ENCODE data around the gene RAB27A.
"Not testable (repeated sequence)": the region's sequence is repeated elsewhere in the genome, so short reads cannot be mapped to it uniquely, and the experiment has no call there.

RAB27A gene

GRCh38 chr15:55289746-55290527 is at the start of gene RAB27A:
TSS of gene RAB27A (minus strand) at chr15:55289813. CDS start at chr15:55234934, 54,879 bp downstream.
- DNase-seq (ENCODE audit: low read depth in 3 of 3), result peak; percentile 64 to 81 (median 66)

GRCh38 chr15:55337160-55337559 is 47.5 kb upstream of the RAB27A start:
- no peak for DNase-seq (ENCODE audit: low read depth in 3 of 3)

- DNase-seq (ENCODE audit: low read depth in 3 of 3), result no peak
Measured at GRCh38 chr15:55334997-55335396, 45.4 kb upstream of the RAB27A start.

GRCh38 chr15:55334371-55334770 is 44.8 kb upstream of the RAB27A start:
- no peak for DNase-seq (ENCODE audit: low read depth in 3 of 3)

DNA sequence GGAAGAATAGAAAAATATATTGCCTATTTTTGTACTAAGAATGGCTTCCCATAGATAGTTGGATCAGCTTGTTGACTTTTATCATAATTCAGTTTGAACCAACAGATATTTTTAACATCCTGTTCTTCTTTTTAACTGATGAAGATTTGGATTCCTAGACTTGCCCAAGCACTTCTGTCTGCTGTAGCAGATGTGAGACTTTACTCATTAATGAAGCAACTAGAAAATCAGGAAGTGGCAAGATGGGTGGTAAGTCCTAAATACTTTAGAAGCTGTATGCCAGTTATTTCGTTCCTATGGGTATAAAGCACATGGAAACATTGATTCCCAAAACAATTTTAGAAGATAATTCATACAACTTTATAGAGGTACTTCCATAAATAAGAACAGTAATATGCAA is 37.8 kb upstream of the RAB27A start:
- DNase-seq (ENCODE audit: low read depth in 3 of 3), result no peak

- no peak for DNase-seq (ENCODE audit: low read depth in 3 of 3)
Measured at GRCh38 chr15:55322467-55322866, 32.9 kb upstream of the RAB27A start.

DNA sequence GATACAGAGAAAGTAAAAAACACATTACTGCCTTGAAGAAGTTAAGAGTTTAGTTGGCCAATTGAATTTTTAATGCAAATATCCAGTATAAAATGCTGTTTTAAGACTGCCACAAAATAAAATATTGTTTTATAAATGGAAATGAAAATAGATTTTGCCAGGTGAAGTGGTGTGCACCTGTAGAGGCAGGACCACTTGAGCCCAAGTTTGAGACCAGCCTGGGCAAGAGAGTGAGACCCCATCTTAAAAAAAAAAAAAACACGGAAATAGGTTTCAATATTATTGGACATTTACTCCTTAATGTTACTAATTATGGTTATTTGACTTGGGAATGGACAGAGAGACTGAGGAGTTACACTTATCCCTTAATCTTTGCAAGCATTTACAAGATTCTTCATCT is 31.4 kb upstream of the RAB27A start:
- DNase-seq (ENCODE audit: low read depth in 3 of 3), result no peak

- DNase-seq (ENCODE audit: low read depth in 3 of 3), result no peak
Measured at GRCh38 chr15:55320238-55320550, 30.6 kb upstream of the RAB27A start.

DNA sequence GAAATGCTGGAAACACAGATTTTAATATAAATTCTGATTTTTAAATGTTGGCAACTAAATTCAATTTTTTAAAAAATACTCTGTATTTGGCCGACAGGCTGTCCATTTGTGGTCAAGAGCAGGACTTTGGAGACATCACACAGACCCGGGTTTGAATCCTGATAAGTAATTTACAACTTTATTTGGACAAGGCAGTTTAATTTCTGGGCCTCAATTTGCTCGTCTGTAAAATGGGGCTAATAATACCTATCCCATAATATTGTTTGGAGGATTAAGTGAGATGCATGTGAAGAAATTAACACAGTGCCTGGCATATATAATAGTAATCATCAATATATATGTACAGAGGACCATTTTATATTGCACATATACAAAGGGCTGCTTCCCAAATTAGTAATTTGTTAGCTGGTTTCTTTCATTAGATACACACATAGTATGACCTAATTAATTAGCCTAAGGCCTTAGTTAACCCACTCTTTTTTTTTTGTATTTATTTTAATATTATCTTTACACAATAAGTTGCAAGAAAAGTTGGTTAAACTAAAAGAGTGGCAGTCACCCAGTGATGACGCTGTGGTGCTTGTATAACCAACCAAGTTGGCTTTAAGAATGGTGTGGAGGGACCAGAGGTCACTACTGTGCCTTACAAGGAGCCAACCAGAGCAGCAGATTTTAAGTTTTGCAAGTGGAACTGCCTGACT is 30.1 kb upstream of the RAB27A start:
- DNase-seq (ENCODE audit: low read depth in 3 of 3), result no peak

DNA sequence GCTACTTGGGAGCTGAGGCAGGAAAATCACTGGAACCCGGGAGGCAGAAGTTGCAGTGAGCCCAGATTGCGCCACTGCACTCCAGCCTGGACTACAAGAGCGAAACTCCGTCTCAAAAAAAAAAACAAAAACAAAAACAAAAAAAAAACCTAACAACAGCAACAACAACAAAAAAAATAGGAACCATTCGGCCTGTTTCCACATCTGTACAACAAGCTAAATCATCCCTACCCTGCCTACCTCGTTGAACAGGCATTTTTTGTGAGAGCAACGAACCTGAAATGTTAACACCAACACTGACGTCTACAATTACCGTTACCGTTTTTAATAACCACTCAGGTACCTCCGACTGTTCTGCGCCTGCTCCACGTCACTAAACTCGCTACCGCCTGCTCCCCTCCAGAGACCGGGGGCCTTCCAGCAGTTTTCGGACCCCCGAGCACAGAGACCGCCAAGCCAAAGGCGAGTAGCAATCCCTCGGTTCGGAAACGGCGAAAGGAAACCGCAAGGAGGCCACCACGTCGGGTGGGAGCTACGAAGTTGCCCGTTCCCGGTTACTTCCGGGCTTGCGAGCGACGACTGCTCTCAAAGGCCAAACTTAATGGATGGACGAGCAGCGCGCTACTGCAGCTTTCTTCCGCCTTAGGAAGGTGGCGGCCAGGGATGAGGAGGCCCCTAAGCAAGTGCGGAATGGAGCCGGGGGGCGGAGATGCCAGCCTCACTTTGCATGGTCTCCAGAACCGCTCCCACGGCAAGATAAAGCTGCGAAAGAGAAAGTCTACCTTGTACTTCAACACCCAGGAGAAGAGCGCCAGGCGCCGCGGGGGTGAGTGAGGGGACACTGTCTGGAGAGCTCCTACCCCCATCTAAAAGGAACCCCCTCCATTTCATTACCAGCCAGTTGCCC is 29.2 kb upstream of the RAB27A start, which contains the start of the genes PIGB and PIGBOS1:
Gene PIGB, plus strand, starts transcription at position 635 of the 907 bp plus-strand sequence. Its CDS starts 29 bp downstream, at position 664.
Gene PIGBOS1, minus strand, starts transcription at position 536 of the 907 bp plus-strand sequence. CDS start 1,331 bp downstream, outside the sequence.
- peak; percentile 49 to 73 (median 60) for DNase-seq (ENCODE audit: low read depth in 3 of 3)

DNA sequence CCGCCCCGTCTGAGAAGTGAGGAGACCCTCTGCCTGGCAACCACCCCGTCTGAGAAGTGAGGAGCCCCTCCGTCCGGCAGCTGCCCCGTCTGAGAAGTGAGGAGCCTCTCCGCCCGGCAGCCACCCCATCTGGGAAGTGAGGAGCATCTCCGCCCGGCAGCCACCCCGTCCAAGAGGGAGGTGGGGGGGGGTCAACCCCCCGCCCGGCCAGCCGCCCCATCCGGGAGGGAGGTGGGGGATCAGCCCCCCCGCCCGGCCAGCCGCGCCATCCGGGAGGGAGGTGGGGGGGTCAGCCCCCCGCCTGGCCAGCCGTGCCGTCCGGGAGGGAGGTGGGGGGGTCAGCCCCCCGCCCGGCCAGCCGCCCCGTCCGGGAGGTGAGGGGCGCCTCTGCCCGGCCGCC is 13.2 kb upstream of the RAB27A start:
- not testable (repeated sequence) for DNase-seq (ENCODE audit: low read depth in 3 of 3)

- DNase-seq (ENCODE audit: low read depth in 3 of 3), result no peak
Measured at GRCh38 chr15:55297315-55297714, 7.7 kb upstream of the RAB27A start.

DNA sequence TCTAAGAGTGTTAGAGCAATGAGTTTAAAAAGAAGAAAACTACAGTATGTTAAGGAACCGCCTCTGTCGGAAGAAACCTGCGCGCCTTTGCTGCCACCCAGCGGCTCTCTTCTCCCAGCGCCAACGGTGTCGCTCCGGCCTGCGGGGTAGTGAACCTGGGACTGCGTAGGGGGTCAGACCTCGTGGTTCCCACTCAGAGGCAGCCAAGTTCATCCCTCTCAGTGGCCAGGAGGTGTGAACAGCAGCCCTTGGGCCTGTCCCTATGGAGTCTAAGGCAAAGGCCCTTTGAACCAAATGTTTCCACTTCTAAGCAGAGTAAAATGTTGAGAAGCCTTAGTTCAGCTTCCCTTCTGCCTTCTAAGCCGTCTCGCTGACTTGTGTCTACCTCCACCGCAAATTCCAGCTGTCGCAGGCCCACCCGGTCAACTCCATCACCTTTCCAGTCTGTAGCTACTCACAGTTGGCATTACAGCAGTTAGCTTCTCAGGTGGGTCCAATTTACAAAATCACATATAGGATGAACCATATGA is 980 bp upstream of the RAB27A start:
- peak; percentile 74 to 81 (median 75) for DNase-seq (ENCODE audit: low read depth in 3 of 3)

- peak in 1 of 3 experiments; percentile 32 for DNase-seq (ENCODE audit: low read depth in 3 of 3)
Measured at GRCh38 chr15:55289011-55289745, 435 bp downstream of the RAB27A start.

- no peak for DNase-seq (ENCODE audit: low read depth in 3 of 3)
Measured at GRCh38 chr15:55288006-55288717, 1.5 kb downstream of the RAB27A start.

DNA sequence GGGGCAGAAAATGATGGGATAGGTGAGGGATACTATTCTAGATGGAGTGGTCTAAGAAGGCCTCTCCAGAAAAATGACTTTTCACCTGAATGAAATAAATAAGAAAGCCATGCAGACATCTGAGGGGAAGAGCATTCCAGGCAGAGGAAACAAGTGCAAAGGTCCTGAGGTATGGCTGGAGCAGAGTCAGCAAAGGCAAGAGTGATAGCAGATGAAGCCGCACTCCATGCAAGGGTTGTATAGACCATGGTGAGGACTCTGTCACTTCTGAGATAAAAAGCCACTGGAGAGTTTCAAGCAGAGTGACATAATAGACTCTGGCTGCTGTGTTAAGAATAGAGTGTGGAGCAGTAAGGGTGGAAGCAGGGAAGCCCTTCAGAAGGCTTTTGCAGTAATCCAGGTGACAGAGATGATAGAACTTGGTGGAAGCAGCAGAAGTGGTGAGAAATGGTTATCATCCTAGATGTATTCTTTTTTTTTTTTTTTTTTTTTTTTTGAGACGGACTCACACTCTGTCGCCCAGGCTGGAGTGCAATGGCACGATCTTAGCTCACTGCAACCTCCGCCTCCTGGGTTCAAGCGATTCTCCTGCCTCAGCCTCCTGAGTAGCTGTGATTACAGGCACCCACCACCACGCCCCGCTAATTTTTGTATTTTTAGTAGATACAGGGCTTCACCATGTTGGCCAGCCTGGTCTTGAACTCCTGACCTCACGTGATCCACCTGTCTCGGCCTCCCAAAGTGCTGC is 3.0 kb downstream of the RAB27A start:
- DNase-seq (ENCODE audit: low read depth in 3 of 3), result not testable (repeated sequence)

DNA sequence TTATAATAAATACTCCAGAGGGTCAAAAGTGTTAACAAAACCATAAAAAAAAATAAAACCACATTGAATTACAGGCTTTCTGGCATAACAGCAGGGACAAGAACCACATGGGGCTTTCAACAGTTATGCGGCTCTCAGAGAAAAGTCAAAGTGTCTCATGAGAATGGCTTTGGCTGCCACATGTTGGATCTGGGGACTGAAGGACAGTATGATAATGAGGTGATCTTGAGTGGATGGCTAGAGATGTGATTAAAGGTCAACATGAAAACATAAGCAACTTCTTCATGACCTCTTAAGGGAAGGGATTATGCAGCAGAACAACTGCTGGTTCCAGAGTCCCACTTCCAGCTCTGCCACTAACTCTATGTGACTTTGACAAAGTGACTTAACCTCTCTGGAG is 5.2 kb downstream of the RAB27A start:
- DNase-seq (ENCODE audit: low read depth in 3 of 3), result no peak

DNA sequence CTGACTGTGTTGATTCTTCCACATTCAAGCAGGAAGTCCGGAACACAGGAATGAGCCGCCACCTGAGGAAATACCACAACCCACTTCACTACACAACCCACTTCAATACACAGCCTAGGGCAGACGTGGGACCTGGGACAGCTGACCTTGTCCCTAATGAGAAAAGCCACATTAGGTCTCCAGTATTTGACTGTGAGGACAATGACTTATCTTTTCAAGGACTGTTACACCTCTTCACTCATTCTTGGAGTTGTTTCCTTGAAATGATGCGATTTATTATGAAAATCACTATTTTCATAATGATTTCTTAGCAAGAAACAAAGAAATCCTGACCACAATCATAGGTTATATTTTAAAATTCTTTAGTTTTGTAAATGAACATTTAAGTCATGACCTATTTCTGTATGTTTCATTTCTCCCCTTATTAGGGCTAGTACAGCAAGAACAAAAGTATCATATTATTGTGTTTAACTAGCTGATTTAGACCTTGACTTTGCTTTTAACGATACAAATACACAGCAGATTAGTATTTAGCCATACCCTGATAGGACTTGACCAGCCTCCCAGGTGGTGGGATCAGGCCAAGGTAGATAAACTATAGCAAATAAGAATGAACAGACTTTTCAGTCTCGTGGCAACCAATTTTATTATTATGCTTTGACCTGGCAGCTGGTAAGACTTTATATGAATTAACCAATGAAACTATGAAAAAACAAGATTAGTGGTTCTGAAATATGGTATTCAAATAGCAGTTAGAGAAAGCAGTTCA is 6.0 kb downstream of the RAB27A start:
- DNase-seq (ENCODE audit: low read depth in 3 of 3), result no peak

DNA sequence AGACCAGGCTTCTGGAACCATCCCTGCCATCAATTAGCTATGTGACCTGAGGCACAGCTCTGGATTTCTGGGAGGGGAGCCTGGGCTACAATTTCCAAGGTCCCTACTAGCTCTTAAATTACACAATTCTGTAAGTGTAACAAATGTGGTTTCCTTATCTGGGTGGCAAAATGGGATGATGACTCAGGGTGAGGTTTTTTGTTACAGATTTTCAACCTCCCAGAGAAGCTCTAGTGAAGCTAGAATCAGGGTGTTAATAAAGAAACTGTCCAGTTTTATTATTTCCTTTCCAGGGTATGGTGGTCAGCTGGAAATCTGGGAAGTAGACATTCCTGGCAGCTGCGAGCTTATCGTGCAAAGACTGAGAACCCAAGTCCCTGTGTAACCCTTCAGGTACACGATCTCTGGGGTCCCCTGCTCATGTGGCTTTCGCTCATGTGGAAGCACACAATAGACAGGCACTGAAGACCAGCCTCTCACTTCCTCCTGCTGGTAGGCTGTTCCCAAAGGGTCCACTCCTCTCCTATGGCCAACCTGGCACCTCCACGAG is 7.3 kb downstream of the RAB27A start:
- no peak for DNase-seq (ENCODE audit: low read depth in 3 of 3)
